HCT116 (cell line): ENCODE results near the gene FILIP1. TPM values are rescaled to one million over a fixed set of nuclear protein-coding genes. Genes with fewer than 3 reads are reported as not detected.

Source experiments
- ATAC-seq: fragments of 200-7000 bp; cut with Tn5 transposase; 2 replicates; pipeline ENCODE4 v1.9.1; 2020; ENCODE audit warnings: mild to moderate bottlenecking, moderate library complexity
- BruUV-seq: library from RNA; stranded (reverse); fragments of 400-500 nt; replicated peaks from 2 replicates; lab custom pipeline; 2021; lab: Mats Ljungman, UMichigan
- CTCF ChIA-PET: fragments of 300-600 bp; sonication (Branson Sonifier 250); formaldehyde crosslinking; loops from one replicate; lab custom pipeline; 2021; ENCODE audit warnings: antibody characterized with exemption; lab: Charles Lee
- POLR2A ChIA-PET: fragments of 300-600, 350-600 bp; sonication (Branson Sonifier 250); formaldehyde crosslinking; loops from one replicate; lab custom pipeline; 2021; ENCODE audit warnings: antibody characterized with exemption; lab: Charles Lee
- RAD21 ChIA-PET, 2 experiments: fragments of 300-600 bp; sonication (Branson Sonifier 250); formaldehyde crosslinking; loops; one replicate each; lab custom pipeline; 2023; ENCODE audit warnings: low total read pairs in 2 of 2; ENCODE audit not compliant: uncharacterized antibody in 2 of 2, unreplicated experiment in 2 of 2, low non-redundant PET in 1 of 2; lab: Charles Lee
- DNase-seq: peaks from one replicate; pipeline ENCODE4 v3.0.0-alpha.2; 2010; ENCODE audit warnings: low read depth, low spot score
- H2AFZ ChIP-seq: fragments of 200-600 bp; shearing (Covaris generic), sonication (generic); 2 replicates; pipeline ENCODE4 v1.6.1; 2017; ENCODE audit warnings: low read depth, mixed run types, mixed read lengths, antibody characterized with exemption, low read length; ENCODE audit not compliant: poor library complexity, severe bottlenecking
- H3K27ac ChIP-seq: 2 replicates; pipeline ENCODE4 v1.5.1; 2012; ENCODE audit warnings: low read depth, low read length
- H3K27me3 ChIP-seq: fragments of 200-600 bp; sonication (generic); 2 replicates; pipeline ENCODE4 v1.6.1; 2016; ENCODE audit warnings: mixed run types, low read length, mixed read lengths; ENCODE audit not compliant: insufficient read depth
- H3K36me3 ChIP-seq, 2 experiments: fragments of 200-500 bp in 1 of 2; fragments of 200-600 bp in 1 of 2; sonication (Bioruptor generic) in 1 of 2; sonication (generic) in 1 of 2; 2 replicates each; pipeline versions ENCODE4 v1.5.1 to v1.6.1; 2014 to 2016; ENCODE audit warnings: low read length in 2 of 2, inconsistent platforms in 1 of 2, mixed read lengths in 1 of 2, mixed run types in 1 of 2; ENCODE audit not compliant: insufficient read depth in 2 of 2, control insufficient read depth in 1 of 2
- H3K4me1 ChIP-seq, 2 experiments: fragments of 200-600 bp in 1 of 2; sonication (generic) in 1 of 2; 2 replicates each; pipeline versions ENCODE4 v1.5.1 to v1.6.1; 2012 to 2017; ENCODE audit warnings: low read length in 2 of 2, inconsistent platforms in 1 of 2, mild to moderate bottlenecking in 1 of 2, mixed read lengths in 1 of 2, mixed run types in 1 of 2, moderate library complexity in 1 of 2; ENCODE audit not compliant: insufficient read depth in 2 of 2, control insufficient read depth in 1 of 2
- H3K4me2 ChIP-seq: fragments of 200-600 bp; sonication (generic); 2 replicates; pipeline ENCODE4 v1.6.1; 2017; ENCODE audit warnings: mixed run types, low read length, mixed read lengths
- H3K4me3 ChIP-seq, 2 experiments: fragments of 200-600 bp in 1 of 2; sonication (generic) in 1 of 2; replicated peaks in 1 of 2; 2 replicates each; pipeline ENCODE4 v1.5.1; 2011 to 2016; ENCODE audit warnings: low read length in 2 of 2, control low read depth in 1 of 2, low read depth in 1 of 2, mild to moderate bottlenecking in 1 of 2, mixed read lengths in 1 of 2, mixed run types in 1 of 2
- H3K79me2 ChIP-seq: fragments of 200-600 bp; sonication (generic); 2 replicates; pipeline ENCODE4 v1.6.1; 2017; ENCODE audit warnings: mild to moderate bottlenecking, mixed run types, low read length, moderate library complexity, mixed read lengths; ENCODE audit not compliant: insufficient read depth
- H3K9ac ChIP-seq: fragments of 200-600 bp; sonication (generic); 2 replicates; pipeline ENCODE4 v1.6.1; 2016; ENCODE audit warnings: low read length, mixed read lengths
- H3K9me2 ChIP-seq: fragments of 200-600 bp; sonication (generic), shearing (Covaris generic); 2 replicates; pipeline ENCODE4 v1.6.1; 2017; ENCODE audit warnings: mixed run types, mild to moderate bottlenecking, moderate library complexity; ENCODE audit not compliant: insufficient read depth
- H3K9me3 ChIP-seq, 2 experiments: fragments of 200-500 bp in 1 of 2; fragments of 200-600 bp in 1 of 2; sonication (Bioruptor generic) in 1 of 2; sonication (generic) in 1 of 2; 2 replicates each; pipeline ENCODE4 v1.6.1; 2014 to 2017; ENCODE audit warnings: low read length in 2 of 2, mixed read lengths in 2 of 2, inconsistent platforms in 1 of 2, low read depth in 1 of 2, mild to moderate bottlenecking in 1 of 2, mixed run types in 1 of 2, moderate library complexity in 1 of 2; ENCODE audit not compliant: control insufficient read depth in 1 of 2, insufficient read depth in 1 of 2
- H4K20me1 ChIP-seq: fragments of 200-600 bp; sonication (generic), shearing (Covaris generic); 2 replicates; pipeline ENCODE4 v1.6.1; 2017; ENCODE audit warnings: mixed run types, mild to moderate bottlenecking, moderate library complexity; ENCODE audit not compliant: insufficient read depth
- CEBPB ChIP-seq: IDR thresholded peaks from 2 replicates; pipeline ENCODE4 v1.6.1; 2012; ENCODE audit warnings: low read depth
- CTCF ChIP-seq, 3 experiments: fragments of 200-600 bp in 1 of 3; sonication (generic) in 1 of 3; IDR thresholded peaks in 2 of 3; conservative IDR thresholded peaks in 1 of 3; 2 replicates each; pipeline ENCODE4 v1.5.1; 2012 to 2017; ENCODE audit warnings: low read depth in 2 of 3, low read length in 2 of 3, antibody characterized with exemption in 1 of 3, borderline replicate concordance in 1 of 3, control low read depth in 1 of 3, mild to moderate bottlenecking in 1 of 3, mixed read lengths in 1 of 3, mixed run types in 1 of 3, moderate library complexity in 1 of 3; ENCODE audit not compliant: insufficient read depth in 1 of 3
- EGR1 ChIP-seq: IDR thresholded peaks from 2 replicates; pipeline ENCODE4 v1.6.1; 2012; ENCODE audit warnings: low read depth
- ELF1 ChIP-seq: IDR thresholded peaks from 2 replicates; pipeline ENCODE4 v1.6.1; 2012; ENCODE audit warnings: low read depth, borderline replicate concordance
- EZH2 ChIP-seq: fragments of 200-600 bp; sonication (generic); IDR thresholded peaks from 2 replicates; pipeline ENCODE4 v1.6.1; 2017; ENCODE audit warnings: antibody characterized with exemption, mixed run types
- EZH2phosphoT487 ChIP-seq: fragments of 200-600 bp; IDR thresholded peaks from 2 replicates; pipeline ENCODE4 v1.6.1; 2018; ENCODE audit warnings: antibody characterized with exemption, borderline replicate concordance
- FOSL1 ChIP-seq: IDR thresholded peaks from 2 replicates; pipeline ENCODE4 v1.6.1; 2012; ENCODE audit warnings: low read depth
- JUND ChIP-seq: IDR thresholded peaks from 2 replicates; pipeline ENCODE4 v1.6.1; 2012
- MAX ChIP-seq: IDR thresholded peaks from 2 replicates; pipeline ENCODE4 v1.6.1; 2012
- POLR2A ChIP-seq: IDR thresholded peaks from 2 replicates; pipeline ENCODE4 v1.7.0; 2011; ENCODE audit warnings: borderline replicate concordance; ENCODE audit not compliant: insufficient read depth, insufficient read length; ENCODE audit errors: extremely low read depth
- RAD21 ChIP-seq: IDR thresholded peaks from 2 replicates; pipeline ENCODE4 v1.6.1; 2012; ENCODE audit warnings: low read depth, mild to moderate bottlenecking
- REST ChIP-seq: IDR thresholded peaks from 2 replicates; pipeline ENCODE4 v1.6.1; 2012; ENCODE audit warnings: low read depth
- SP1 ChIP-seq: IDR thresholded peaks from 2 replicates; pipeline ENCODE4 v1.6.1; 2012; ENCODE audit warnings: low read depth
- TCF7L2 ChIP-seq: IDR thresholded peaks from 2 replicates; pipeline ENCODE4 v1.7.0; 2011; ENCODE audit warnings: borderline replicate concordance, inconsistent platforms; ENCODE audit not compliant: insufficient read depth, insufficient read length; ENCODE audit errors: extremely low read depth
- ZFX ChIP-seq: fragments of 450-650 bp; IDR thresholded peaks from 2 replicates; pipeline ENCODE4 v1.6.1; 2017
- ZNF274 ChIP-seq: fragments of 200-500 bp; sonication (Bioruptor generic); IDR thresholded peaks from 2 replicates; pipeline ENCODE4 v1.6.1; 2014; ENCODE audit warnings: mild to moderate bottlenecking, low read depth, low read length, inconsistent platforms
- intact Hi-C: fragments of 100-400 bp; cut with micrococcal nuclease; formaldehyde crosslinking; loops from 2 replicates; pipeline ENCODE4 v1.10.0; 2022
- total RNA-seq: library from RNA; stranded (reverse); gene quantifications from one replicate; pipeline ENCODE4 v1.2.1, GENCODE V29; 2021; ENCODE audit not compliant: unreplicated experiment
- TF ChIP-seq, protein P1 (sequence below): IDR thresholded peaks from 2 replicates; pipeline ENCODE4 v1.6.1; 2011; ENCODE audit warnings: mild to moderate bottlenecking, low read length, moderate library complexity; ENCODE audit not compliant: insufficient replicate concordance; ENCODE audit errors: extremely low read depth

The FILIP1 gene
- total RNA-seq, 1 experiment from 2014 or later = 0.05 TPM

GRCh38 chr6:75415804-75416203 is 77.8 kb downstream of the FILIP1 start:
- Histone ChIP-seq H3K36me3 (no peaks in the 10 kb centered on the region), H3K9me3 (no peaks in the 10 kb centered on the region), H4K20me1 (no peaks in the 10 kb centered on the region), H3K79me2 (no peaks in the 10 kb centered on the region), H3K9me2 (0 out of 2 replicates have a peak, but pooled peaks cover 5% of the 10 kb centered on the region), H3K27ac (no peak overlapping the region), H3K4me2 (no peak overlapping the region), H2AFZ (no peak overlapping the region), H3K27me3 (no peaks in the 10 kb centered on the region), H3K9ac (no peak overlapping the region), H3K4me1 (0 out of 4 replicates have a peak, but pooled peaks cover 0 to 4% of the 10 kb centered on the region in 2 experiments), H3K4me3 (no peak overlapping the region)
- ATAC-seq (no peak), DNase-seq (no peak)
- ChIA-PET POLR2A (no interaction called here), CTCF (no interaction called here), RAD21 (no interaction called here)
- BruUV-seq = no TSS peak
- intact Hi-C loops = no loop called here
- TF ChIP-seq RAD21 (no peak), CEBPB (no peak), ZFX (no peak), TCF7L2 (no peak), EZH2 (no peak), EGR1 (no peak), ZNF274 (no peak), EZH2phosphoT487 (no peak), POLR2A (no peak), MAX (no peak), SP1 (no peak), FOSL1 (no peak), ELF1 (no peak), CTCF (IDR thresholded peaks at IDR 0.05 in 2 of 3, conservative IDR thresholded peaks at IDR 0.05 in 1 of 3; ENCODE audit: borderline replicate concordance in 1 of 3, insufficient read depth in 1 of 3, low read depth in 2 of 3, low read length in 2 of 3) (no peak), REST (no peak), JUND (no peak)
- TF ChIP-seq, protein P1, sequence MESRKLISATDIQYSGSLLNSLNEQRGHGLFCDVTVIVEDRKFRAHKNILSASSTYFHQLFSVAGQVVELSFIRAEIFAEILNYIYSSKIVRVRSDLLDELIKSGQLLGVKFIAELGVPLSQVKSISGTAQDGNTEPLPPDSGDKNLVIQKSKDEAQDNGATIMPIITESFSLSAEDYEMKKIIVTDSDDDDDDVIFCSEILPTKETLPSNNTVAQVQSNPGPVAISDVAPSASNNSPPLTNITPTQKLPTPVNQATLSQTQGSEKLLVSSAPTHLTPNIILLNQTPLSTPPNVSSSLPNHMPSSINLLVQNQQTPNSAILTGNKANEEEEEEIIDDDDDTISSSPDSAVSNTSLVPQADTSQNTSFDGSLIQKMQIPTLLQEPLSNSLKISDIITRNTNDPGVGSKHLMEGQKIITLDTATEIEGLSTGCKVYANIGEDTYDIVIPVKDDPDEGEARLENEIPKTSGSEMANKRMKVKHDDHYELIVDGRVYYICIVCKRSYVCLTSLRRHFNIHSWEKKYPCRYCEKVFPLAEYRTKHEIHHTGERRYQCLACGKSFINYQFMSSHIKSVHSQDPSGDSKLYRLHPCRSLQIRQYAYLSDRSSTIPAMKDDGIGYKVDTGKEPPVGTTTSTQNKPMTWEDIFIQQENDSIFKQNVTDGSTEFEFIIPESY = no peak
